Measurements from ENCODE around the gene APBB1IP. TPM values are rescaled to one million over a fixed set of nuclear protein-coding genes. Genes with fewer than 3 reads are reported as not detected.
"Not testable (repeated sequence)": the region's sequence is repeated elsewhere in the genome, so short reads cannot be mapped to it uniquely, and the experiment has no call there.

APBB1IP gene
- total and polyA plus RNA-seq, 2 of the 8 experiments (the other 6 are each of a cell fraction or from before 2014, with no cell fraction given): 0.05 TPM; not detected in 1

DNA sequence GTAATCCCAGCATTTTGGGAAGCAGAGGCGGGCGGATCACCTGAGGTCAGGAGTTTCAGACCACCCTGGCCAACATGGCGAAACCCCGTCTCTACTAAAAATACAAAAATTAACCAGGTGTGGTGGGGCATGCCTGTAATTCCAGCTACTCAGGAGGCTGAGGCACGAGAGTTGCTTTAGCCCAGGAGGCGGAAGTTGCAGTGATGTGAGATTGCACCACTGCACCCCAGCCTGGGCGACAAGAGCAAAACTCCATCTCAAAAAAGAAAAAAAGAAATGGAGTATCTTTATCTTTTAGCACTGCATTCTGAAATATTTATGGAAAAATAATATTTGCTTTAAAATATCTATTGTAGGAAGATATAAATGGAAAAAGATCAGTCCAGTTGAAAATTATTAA lies 52.2 kb downstream of the APBB1IP start:
- H2BK120ac ChIP-seq (replicated peaks; ENCODE audit: low read depth, low read length); H3K23ac ChIP-seq (ENCODE audit: insufficient read length); H3K36me3 ChIP-seq (ENCODE audit: control insufficient read depth in 2 of 4, insufficient read depth in 4 of 4, low read length in 3 of 4); POLR2A ChIA-PET (ENCODE audit: partially characterized antibody); DNase-seq (ENCODE audit: low read depth in 1 of 2, low spot score in 2 of 2); H4K8ac ChIP-seq (ENCODE audit: extremely low read depth, insufficient read depth, low read length); H3K56ac ChIP-seq (replicated peaks; ENCODE audit: insufficient read length, low read depth, low read length); H3K4me2 ChIP-seq (ENCODE audit: insufficient read depth in 1 of 2, low read depth in 2 of 2, low read length in 2 of 2); H3K9ac ChIP-seq (replicated peaks in 1 of 4; ENCODE audit: extremely low read depth in 1 of 4, low read depth in 3 of 4, low read length in 3 of 4); H3K23me2 ChIP-seq (ENCODE audit: low read depth, low read length); H3K79me2 ChIP-seq (ENCODE audit: control insufficient read depth in 1 of 2, insufficient read depth in 2 of 2, low read length in 2 of 2); H4K20me1 ChIP-seq (replicated peaks in 1 of 2; ENCODE audit: control insufficient read depth in 1 of 2, insufficient read depth in 2 of 2, low read length in 2 of 2); H2BK5ac ChIP-seq (ENCODE audit: low read depth, low read length); H3K9me3 ChIP-seq (ENCODE audit: insufficient read depth in 2 of 2, low read depth in 1 of 2, low read length in 1 of 2); H2AK5ac ChIP-seq (ENCODE audit: low read depth, low read length); H2AFZ ChIP-seq (ENCODE audit: low read length); H3K4me3 ChIP-seq (ENCODE audit: extremely low read depth in 1 of 4, insufficient read depth in 2 of 4, low read depth in 3 of 4, low read length in 4 of 4); H4K91ac ChIP-seq (replicated peaks; ENCODE audit: insufficient read length, low read length); H3K4me1 ChIP-seq (replicated peaks in 1 of 4; ENCODE audit: control insufficient read depth in 3 of 4, insufficient read depth in 4 of 4, low read length in 3 of 4); H2BK20ac ChIP-seq (ENCODE audit: low read length); H3K14ac ChIP-seq (ENCODE audit: insufficient read length); H2BK12ac ChIP-seq (ENCODE audit: low read depth, low read length); H2BK15ac ChIP-seq (ENCODE audit: low read length); H3K27ac ChIP-seq (ENCODE audit: low read depth, low read length); H3K79me1 ChIP-seq (ENCODE audit: low read depth, low read length); H3K27me3 ChIP-seq (replicated peaks in 1 of 4; ENCODE audit: control insufficient read depth in 3 of 4, extremely low read depth in 1 of 4, insufficient read depth in 3 of 4, low read length in 3 of 4); H3K18ac ChIP-seq (ENCODE audit: extremely low read depth, low read length); FAIRE-seq; H3K4ac ChIP-seq (replicated peaks; ENCODE audit: insufficient read length, low read depth, low read length); H4K5ac ChIP-seq (ENCODE audit: insufficient read length, low read depth, low read length): not testable (repeated sequence)
- WGBS, 2 experiments (ENCODE audit: extremely low coverage in 1 of 2, insufficient coverage in 1 of 2, insufficient read length in 1 of 2, insufficient replicate concordance in 2 of 2, low coverage in 1 of 2, low lambda C conversion rate in 2 of 2, missing lambda C conversion rate in 1 of 2): 96% methylated on average over 7 of the region's 7 CpGs; no CpG with 5 or more reads in 1 of the 2 experiments
- CTCF ChIA-PET (ENCODE audit: partially characterized antibody): interaction anchor here (0.6 to 2.1 kb wide), 5 partner anchors 9 to 94 kb away, joined by 3 to 6 read pairs (median 3); no protein-coding TSS in a partner anchor

Measured in H1 (cell line).